CD4-positive, alpha-beta T cell (primary cell): ENCODE data around the gene C10orf71. TPM values are rescaled to one million over a fixed set of nuclear protein-coding genes. Genes with fewer than 3 reads are reported as not detected.

Experiments used
- ATAC-seq: fragments of 200-7000 bp; cut with Tn5 transposase; one replicate; pipeline ENCODE4 v1.10.0; 2022; ENCODE audit warnings: mild to moderate bottlenecking; ENCODE audit not compliant: poor library complexity
- CTCF ChIA-PET: fragments of 350-600 bp; sonication (Branson Sonifier 250); formaldehyde crosslinking; loops from one replicate; lab custom pipeline; 2021; ENCODE audit warnings: antibody characterized with exemption, inconsistent platforms; lab: Charles Lee
- POLR2A ChIA-PET: fragments of 350-600 bp; sonication (Branson Sonifier 250); formaldehyde crosslinking; loops from one replicate; lab custom pipeline; 2021; ENCODE audit warnings: antibody characterized with exemption, inconsistent platforms; lab: Charles Lee
- DNase-seq, 14 experiments: peaks; one replicate each; pipeline ENCODE4 v3.0.0-alpha.2; 2013 to 2020; ENCODE audit warnings: mixed read lengths in 2 of 14
- H3K27ac ChIP-seq, 2 donors: one replicate each; pipeline versions ENCODE4 v1.5.1 to v1.7.0; 2013; ENCODE audit warnings: low read length in 2 of 2, low read depth in 1 of 2, mild to moderate bottlenecking in 1 of 2
- H3K27me3 ChIP-seq, 2 experiments: 1 replicate in 1 of 2; 2 replicates in 1 of 2; pipeline versions ENCODE4 v1.6.1 to v1.7.0; 2013; ENCODE audit warnings: low read length in 2 of 2, control low read depth in 1 of 2, mild to moderate bottlenecking in 1 of 2, moderate library complexity in 1 of 2; ENCODE audit not compliant: insufficient read depth in 2 of 2, control insufficient read depth in 1 of 2
- H3K36me3 ChIP-seq: one replicate; pipeline ENCODE4 v1.6.1; 2013; ENCODE audit warnings: low read length, control low read depth; ENCODE audit not compliant: insufficient read depth
- H3K4me1 ChIP-seq: one replicate; pipeline ENCODE4 v1.6.1; 2013; ENCODE audit warnings: low read length, control low read depth; ENCODE audit not compliant: insufficient read depth
- H3K4me3 ChIP-seq: one replicate; pipeline ENCODE4 v1.5.1; 2013; ENCODE audit warnings: mild to moderate bottlenecking, low read length, moderate library complexity
- H3K9me3 ChIP-seq, 2 experiments: 1 replicate in 1 of 2; 2 replicates in 1 of 2; pipeline versions ENCODE4 v1.6.1 to v1.7.0; 2013; ENCODE audit warnings: low read length in 2 of 2, mild to moderate bottlenecking in 2 of 2, control low read depth in 1 of 2, moderate library complexity in 1 of 2; ENCODE audit not compliant: control insufficient read depth in 1 of 2, insufficient read depth in 1 of 2
- H3K27ac Mint-ChIP-seq: one replicate; pipeline ENCODE4 v1.8.0; 2020; ENCODE audit warnings: mixed read lengths
- H3K27me3 Mint-ChIP-seq: one replicate; pipeline ENCODE4 v1.8.0; 2021; ENCODE audit warnings: mixed read lengths
- H3K36me3 Mint-ChIP-seq: one replicate; pipeline ENCODE4 v1.8.0; 2021; ENCODE audit warnings: low read depth, mixed read lengths
- H3K4me1 Mint-ChIP-seq: one replicate; pipeline ENCODE4 v1.8.0; 2021; ENCODE audit warnings: low read depth, mixed read lengths
- H3K4me3 Mint-ChIP-seq: one replicate; pipeline ENCODE4 v1.8.0; 2020; ENCODE audit warnings: mild to moderate bottlenecking, mixed read lengths
- H3K9me3 Mint-ChIP-seq: one replicate; pipeline ENCODE4 v1.8.0; 2020; ENCODE audit warnings: mixed read lengths
- intact Hi-C, 2 experiments: fragments of 100-400 bp; cut with DNase I in 1 of 2; cut with micrococcal nuclease in 1 of 2; formaldehyde crosslinking; loops; one replicate each; pipeline versions ENCODE4 v1.15.1 to v1.9.0; 2023 to 2025; cut with DNase I, micrococcal nuclease
- total RNA-seq, 174 experiments: library from RNA in 2 of 174; stranded (reverse) in 2 of 174; gene quantifications; one replicate each; pipeline ENCODE4 v1.2.3 and lab custom pipeline; 2021 to 2026
- TF ChIP-seq, protein P1 (sequence below): fragments of 200-600 bp; IDR thresholded peaks from one replicate; pipeline ENCODE4 v1.8.0; 2022; ENCODE audit warnings: antibody characterized with exemption, mild to moderate bottlenecking

Gene C10orf71
- total RNA-seq, 2 experiments from 2014 or later: not detected

DNA sequence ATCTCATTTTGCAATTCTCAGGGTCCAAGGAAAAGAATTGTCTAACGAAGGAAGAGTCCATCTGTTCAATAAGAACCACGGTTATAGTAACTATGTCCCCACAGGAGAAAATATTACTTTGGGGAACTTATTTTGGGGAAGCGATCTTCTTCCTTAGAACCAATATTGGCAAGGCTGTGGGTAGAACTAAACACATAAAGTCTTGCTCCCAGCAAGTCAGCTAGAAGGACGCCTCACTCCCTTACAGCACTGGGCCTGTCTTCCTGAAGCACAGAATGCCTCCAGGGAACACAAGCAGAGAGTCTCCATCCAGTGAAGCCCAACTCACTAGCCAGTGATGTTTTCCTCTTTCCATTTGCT, 30.2 kb downstream of the C10orf71 start:
- no peak overlapping the region for H3K4me3 ChIP-seq
- H3K27ac Mint-ChIP-seq: no peak overlapping the region
- ChIA-PET CTCF (no interaction called here), POLR2A (no interaction called here)
- ATAC-seq (no peak), DNase-seq (no peak)
- no peaks in the 10 kb centered on the region for H3K27me3 ChIP-seq
- H3K4me3 Mint-ChIP-seq: no peak overlapping the region
- H3K9me3 Mint-ChIP-seq: no peaks in the 10 kb centered on the region
- no peaks in the 10 kb centered on the region for H3K36me3 Mint-ChIP-seq
- no peaks in the 10 kb centered on the region for H3K4me1 ChIP-seq
- no peak overlapping the region for H3K27ac ChIP-seq
- intact Hi-C loops: no loop called here
- H3K36me3 ChIP-seq: no peaks in the 10 kb centered on the region
- H3K4me1 Mint-ChIP-seq: no peaks in the 10 kb centered on the region
- no peaks in the 10 kb centered on the region for H3K27me3 Mint-ChIP-seq
- TF ChIP-seq, protein P1, sequence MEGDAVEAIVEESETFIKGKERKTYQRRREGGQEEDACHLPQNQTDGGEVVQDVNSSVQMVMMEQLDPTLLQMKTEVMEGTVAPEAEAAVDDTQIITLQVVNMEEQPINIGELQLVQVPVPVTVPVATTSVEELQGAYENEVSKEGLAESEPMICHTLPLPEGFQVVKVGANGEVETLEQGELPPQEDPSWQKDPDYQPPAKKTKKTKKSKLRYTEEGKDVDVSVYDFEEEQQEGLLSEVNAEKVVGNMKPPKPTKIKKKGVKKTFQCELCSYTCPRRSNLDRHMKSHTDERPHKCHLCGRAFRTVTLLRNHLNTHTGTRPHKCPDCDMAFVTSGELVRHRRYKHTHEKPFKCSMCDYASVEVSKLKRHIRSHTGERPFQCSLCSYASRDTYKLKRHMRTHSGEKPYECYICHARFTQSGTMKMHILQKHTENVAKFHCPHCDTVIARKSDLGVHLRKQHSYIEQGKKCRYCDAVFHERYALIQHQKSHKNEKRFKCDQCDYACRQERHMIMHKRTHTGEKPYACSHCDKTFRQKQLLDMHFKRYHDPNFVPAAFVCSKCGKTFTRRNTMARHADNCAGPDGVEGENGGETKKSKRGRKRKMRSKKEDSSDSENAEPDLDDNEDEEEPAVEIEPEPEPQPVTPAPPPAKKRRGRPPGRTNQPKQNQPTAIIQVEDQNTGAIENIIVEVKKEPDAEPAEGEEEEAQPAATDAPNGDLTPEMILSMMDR: no peak
- peaks cover 0 to 16% of the 10 kb centered on the region in 2 experiments for H3K9me3 ChIP-seq

DNA sequence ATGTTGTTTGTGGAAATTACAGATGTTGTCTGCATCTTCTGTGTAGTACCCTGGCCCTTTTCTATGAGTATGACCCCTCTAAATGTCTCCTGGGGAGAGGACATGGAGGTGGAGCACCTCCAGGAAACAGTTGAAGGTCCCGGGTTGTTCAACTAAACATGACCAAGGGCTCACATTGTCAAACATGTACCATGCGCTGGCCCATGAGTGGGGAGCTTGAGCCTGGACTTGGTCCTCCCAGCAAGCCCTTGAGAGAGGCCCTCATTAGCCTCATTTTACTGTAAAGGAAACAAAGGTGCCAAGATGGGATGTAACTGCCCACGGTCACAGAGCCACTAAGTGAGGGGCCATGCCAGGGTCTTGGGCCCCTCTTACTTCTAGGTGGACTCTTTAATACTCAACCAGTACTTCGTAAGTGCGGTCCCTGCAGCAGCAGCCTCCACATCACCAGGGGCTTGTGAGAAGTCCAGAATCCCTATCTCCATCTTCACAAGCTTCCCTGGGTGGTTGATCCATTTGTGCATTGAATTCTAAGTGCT, 31.2 kb downstream of the C10orf71 start:
- H3K27ac Mint-ChIP-seq: no peak overlapping the region
- no peaks in the 10 kb centered on the region for H3K36me3 Mint-ChIP-seq
- H3K4me1 Mint-ChIP-seq: peaks cover 4% of the 10 kb centered on the region
- H3K4me3 Mint-ChIP-seq: no peak overlapping the region
- no peaks in the 10 kb centered on the region for H3K27me3 Mint-ChIP-seq
- DNase-seq (no peak), ATAC-seq (no peak)
- H3K27ac ChIP-seq: no peak overlapping the region
- TF ChIP-seq, protein P1: no peak
- H3K4me1 ChIP-seq: peaks cover 4% of the 10 kb centered on the region
- peaks cover 4% of the 10 kb centered on the region for H3K9me3 Mint-ChIP-seq
- ChIA-PET CTCF (no interaction called here), POLR2A (no interaction called here)
- H3K4me3 ChIP-seq: no peak overlapping the region
- peaks cover 0 to 20% of the 10 kb centered on the region in 2 experiments for H3K9me3 ChIP-seq
- intact Hi-C loops: no loop called here
- H3K27me3 ChIP-seq: no peaks in the 10 kb centered on the region
- H3K36me3 ChIP-seq: no peaks in the 10 kb centered on the region

DNA sequence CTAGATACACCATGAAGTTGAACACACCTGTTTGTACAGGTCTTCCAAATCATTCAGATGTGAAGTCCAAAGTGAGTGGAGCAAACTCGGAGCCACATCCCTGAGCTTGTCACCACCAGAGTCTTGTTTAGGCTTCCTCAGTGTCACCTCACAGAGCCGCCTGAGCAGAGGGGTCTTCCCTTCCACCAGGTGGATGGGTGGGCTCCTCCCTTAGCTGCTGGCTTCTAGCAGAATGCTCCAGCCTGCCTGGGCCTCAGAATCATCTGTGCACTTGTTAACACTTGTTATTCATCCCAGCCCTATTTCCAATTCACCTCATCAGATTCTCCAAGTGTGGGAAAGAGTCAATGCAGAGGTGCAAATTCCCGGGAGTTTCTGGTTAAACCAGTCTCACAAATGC, 32.5 kb downstream of the C10orf71 start:
- DNase-seq: no peak
- TF ChIP-seq, protein P1: no peak
- H3K4me1 Mint-ChIP-seq: peaks cover 13% of the 10 kb centered on the region
- H3K36me3 Mint-ChIP-seq: no peaks in the 10 kb centered on the region
- Histone ChIP-seq H3K4me3 (no peak overlapping the region), H3K27ac (no peak overlapping the region), H3K9me3 (peaks cover 0 to 11% of the 10 kb centered on the region in 2 experiments), H3K4me1 (peaks cover 6% of the 10 kb centered on the region), H3K36me3 (no peaks in the 10 kb centered on the region), H3K27me3 (no peaks in the 10 kb centered on the region)
- ChIA-PET POLR2A (no interaction called here), CTCF (no interaction called here)
- intact Hi-C loops: no loop called here
- H3K9me3 Mint-ChIP-seq: peaks cover 12% of the 10 kb centered on the region
- H3K27me3 Mint-ChIP-seq: no peaks in the 10 kb centered on the region
- no peak overlapping the region for H3K4me3 Mint-ChIP-seq
- no peak overlapping the region for H3K27ac Mint-ChIP-seq
- ATAC-seq: no peak
